Left colon (tissue), 2 donors: Measurements from ENCODE around the gene PFKFB2. TPM values are rescaled to one million over a fixed set of nuclear protein-coding genes. Genes with fewer than 3 reads are reported as not detected.

ENCODE experiments used
- ATAC-seq: fragments of 200-7000 bp; cut with Tn5 transposase; one replicate; pipeline ENCODE4 v1.9.1; 2020; ENCODE audit warnings: mild to moderate bottlenecking, moderate library complexity
- DNase-seq, 2 donors: peaks; one replicate each; pipeline ENCODE4 v3.0.0-alpha.2; 2020
- intact Hi-C, 2 donors: fragments of 100-400 bp; cut with DNase I in 1 of 2; cut with micrococcal nuclease in 1 of 2; formaldehyde crosslinking; loops; one replicate each; pipeline versions ENCODE4 v1.11.2 to v1.14.0; 2022; cut with DNase I, micrococcal nuclease
- total RNA-seq, 2 donors: library from RNA; stranded (reverse); fragmentation: NEBNext Ultra II Directional; extraction: Animal tissue kit (Norgen Biotek cat#: 25700); gene quantifications; one replicate each; pipeline ENCODE4 v1.2.1, GENCODE V29; 2021
- donor health status: DM: no; HTN: no; CAD: no.
- donor health status: DM: yes; HTN: yes; CAD: no.

Gene PFKFB2
- total RNA-seq, 2 donors from 2014 or later: 104 to 117 TPM

DNA sequence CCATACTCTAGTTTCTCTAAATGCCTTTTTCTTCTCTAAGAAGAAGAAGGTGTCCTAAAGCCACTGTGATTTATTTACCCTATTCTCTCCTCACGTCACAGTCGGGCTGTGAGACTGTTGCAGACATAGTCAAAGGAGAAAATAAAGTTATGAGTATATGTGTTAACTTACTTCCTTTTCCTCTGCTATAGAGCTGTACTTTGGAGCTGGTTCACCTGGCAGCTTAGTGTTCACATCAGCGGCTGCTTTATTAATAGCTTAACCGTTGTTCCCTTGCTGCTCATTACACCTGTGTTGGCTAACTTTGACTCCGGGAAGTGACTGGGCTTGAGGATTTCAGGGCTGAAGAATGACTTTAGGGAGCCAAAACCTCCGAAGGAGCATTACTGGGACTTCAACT, 3.6 kb downstream of the PFKFB2 start:
- intact Hi-C loops: no loop called here
- ATAC-seq (peak; percentile 61), DNase-seq (peak; percentile 36 to 65)

- no peak for DNase-seq
- intact Hi-C loops: no loop called here
- no peak for ATAC-seq
Observed at GRCh38 chr1:207058252-207058651, 5.2 kb downstream of the PFKFB2 start.

- intact Hi-C loops: no loop called here
- ATAC-seq (no peak), DNase-seq (no peak)
Observed at GRCh38 chr1:207058878-207059867, 6.1 kb downstream of the PFKFB2 start.

DNA sequence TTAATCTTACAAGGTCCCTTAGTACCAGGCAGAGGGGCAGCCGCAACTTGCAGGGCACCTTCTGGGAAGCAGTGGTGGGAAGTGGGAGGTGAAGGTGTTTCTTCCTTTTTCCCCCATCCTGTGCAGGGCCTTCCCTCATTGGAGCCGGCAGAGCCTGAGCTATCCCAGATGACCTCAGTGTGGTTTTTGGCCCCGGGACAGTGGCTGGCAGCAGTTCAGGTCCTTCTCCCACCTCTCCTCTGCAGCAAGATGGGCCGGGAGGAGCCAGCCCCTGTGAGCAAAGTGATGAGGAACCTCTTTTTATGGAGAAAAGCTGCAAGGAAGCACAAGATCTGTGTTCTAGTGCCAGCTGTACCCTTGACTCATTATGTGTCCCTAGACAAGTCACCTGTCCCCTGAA, 6.8 kb downstream of the PFKFB2 start:
- DNase-seq: no peak
- intact Hi-C loops: no loop called here
- no peak for ATAC-seq

DNA sequence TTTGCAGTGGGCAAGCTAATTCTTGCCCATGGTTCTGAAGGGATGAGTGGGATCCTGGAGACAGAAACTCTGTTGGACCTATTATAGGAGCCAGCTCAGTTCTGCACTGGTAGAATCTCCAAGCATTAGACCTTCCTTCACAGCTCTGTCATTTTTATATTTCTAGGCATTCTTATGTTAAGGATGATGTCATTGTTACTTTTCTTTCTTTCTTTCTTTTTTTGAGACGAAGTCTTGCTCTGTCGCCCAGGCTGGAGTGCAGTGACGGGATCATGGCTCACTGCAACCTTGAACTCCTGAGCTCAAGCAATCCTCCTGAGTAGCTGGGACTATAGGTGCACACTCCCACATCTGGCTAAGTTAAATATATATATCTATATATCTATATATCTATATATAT, 7.5 kb downstream of the PFKFB2 start:
- intact Hi-C loops: no loop called here
- DNase-seq (no peak), ATAC-seq (no peak)

- ATAC-seq (no peak), DNase-seq (no peak)
- intact Hi-C loops: no loop called here
Observed at GRCh38 chr1:207062058-207062457, 9.0 kb downstream of the PFKFB2 start.

DNA sequence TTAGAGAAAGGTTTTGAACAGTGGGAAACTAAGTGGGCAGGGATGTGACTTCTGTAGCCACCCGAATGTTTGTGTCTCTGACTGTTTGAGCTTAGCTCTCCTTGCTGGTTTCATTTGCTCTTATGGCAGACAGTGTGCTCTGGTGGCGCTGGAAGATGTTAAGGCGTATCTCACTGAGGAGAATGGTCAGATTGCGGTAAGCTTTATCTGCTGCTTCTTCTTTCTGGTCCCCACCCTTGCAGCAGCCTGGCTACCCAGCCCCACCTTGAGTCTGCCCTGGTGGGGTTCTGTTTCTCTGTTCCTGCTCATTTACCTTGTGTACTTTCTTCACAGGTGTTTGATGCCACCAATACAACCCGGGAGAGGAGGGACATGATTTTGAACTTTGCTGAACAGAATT, 9.9 kb downstream of the PFKFB2 start:
- intact Hi-C loops: no loop called here
- ATAC-seq (no peak), DNase-seq (no peak)

DNA sequence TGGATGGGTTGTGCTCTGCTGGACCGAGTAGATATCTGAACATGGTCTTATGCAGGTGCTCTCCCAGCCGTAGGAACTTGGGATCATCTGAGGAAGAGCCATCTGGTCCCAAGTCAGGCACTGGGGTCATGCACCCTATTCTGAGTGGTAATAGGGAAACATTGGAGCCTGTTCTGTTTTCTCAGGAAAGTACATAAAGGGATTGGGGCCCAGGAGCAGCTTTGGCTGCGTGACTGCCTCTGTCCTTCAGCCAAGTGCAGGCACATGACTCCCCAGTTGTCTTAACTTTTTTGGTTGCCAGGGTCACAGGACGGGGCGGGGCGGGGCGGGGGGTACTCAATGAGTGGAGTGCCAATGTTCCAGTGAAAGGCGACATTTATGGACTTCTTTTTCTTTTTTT, 11.5 kb downstream of the PFKFB2 start:
- DNase-seq (no peak), ATAC-seq (peak; percentile 8)
- intact Hi-C loops: no loop called here

- DNase-seq (no peak), ATAC-seq (peak; percentile 69)
- intact Hi-C loops: no loop called here
Observed at GRCh38 chr1:207067185-207067584, 14.1 kb downstream of the PFKFB2 start.

DNA sequence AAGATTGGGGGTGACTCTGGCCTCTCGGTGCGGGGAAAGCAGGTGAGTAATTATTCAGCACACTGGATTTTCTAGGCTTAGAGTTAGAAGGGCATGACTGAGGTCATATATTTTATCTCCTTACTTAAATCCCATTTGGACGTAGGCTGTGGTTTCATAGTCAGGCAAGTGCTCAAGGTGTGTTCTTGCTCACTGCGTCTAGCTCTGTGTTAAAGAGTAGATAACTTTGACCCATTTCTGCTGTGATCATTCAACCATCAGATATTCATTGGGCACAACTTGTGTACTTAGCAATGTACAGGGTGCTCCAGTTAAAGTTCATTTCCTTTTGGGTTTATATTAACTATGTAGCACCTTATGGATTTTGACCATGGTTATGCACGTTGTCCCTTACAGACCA, 14.6 kb downstream of the PFKFB2 start:
- DNase-seq: no peak
- peak; percentile 87 for ATAC-seq
- intact Hi-C loops: no loop called here

DNA sequence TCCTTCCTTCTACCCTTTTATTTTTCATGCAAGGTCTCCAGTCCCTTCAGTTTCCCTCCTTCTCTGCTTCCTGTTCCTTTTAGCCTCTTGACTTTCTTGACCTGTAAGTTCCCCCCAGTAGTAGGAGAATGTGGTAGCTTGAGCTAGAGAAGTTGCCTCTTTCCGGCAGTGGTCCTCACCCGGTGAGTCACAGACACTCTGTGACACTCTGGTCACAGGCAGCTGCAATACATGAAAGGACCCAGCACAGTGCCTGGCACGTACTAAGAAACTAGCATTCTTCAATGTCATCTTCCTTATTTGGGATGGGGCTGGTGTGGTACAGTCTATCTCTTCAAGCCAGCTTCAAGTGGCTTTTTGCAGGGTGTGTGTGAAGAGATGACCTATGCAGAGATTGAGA, 16.0 kb downstream of the PFKFB2 start:
- DNase-seq: no peak
- intact Hi-C loops: no loop called here
- no peak for ATAC-seq

GRCh38 chr1:207069858-207070506, 16.9 kb downstream of the PFKFB2 start:
- intact Hi-C loops: no loop called here
- ATAC-seq (no peak), DNase-seq (no peak)

GRCh38 chr1:207070811-207071210, 17.7 kb downstream of the PFKFB2 start:
- ATAC-seq (no peak), DNase-seq (no peak)
- intact Hi-C loops: no loop called here

GRCh38 chr1:207071426-207071825, 18.4 kb downstream of the PFKFB2 start:
- intact Hi-C loops: no loop called here
- DNase-seq (no peak), ATAC-seq (no peak)

GRCh38 chr1:207072233-207072632, 19.2 kb downstream of the PFKFB2 start:
- intact Hi-C loops: no loop called here
- no peak for DNase-seq
- no peak for ATAC-seq

DNA sequence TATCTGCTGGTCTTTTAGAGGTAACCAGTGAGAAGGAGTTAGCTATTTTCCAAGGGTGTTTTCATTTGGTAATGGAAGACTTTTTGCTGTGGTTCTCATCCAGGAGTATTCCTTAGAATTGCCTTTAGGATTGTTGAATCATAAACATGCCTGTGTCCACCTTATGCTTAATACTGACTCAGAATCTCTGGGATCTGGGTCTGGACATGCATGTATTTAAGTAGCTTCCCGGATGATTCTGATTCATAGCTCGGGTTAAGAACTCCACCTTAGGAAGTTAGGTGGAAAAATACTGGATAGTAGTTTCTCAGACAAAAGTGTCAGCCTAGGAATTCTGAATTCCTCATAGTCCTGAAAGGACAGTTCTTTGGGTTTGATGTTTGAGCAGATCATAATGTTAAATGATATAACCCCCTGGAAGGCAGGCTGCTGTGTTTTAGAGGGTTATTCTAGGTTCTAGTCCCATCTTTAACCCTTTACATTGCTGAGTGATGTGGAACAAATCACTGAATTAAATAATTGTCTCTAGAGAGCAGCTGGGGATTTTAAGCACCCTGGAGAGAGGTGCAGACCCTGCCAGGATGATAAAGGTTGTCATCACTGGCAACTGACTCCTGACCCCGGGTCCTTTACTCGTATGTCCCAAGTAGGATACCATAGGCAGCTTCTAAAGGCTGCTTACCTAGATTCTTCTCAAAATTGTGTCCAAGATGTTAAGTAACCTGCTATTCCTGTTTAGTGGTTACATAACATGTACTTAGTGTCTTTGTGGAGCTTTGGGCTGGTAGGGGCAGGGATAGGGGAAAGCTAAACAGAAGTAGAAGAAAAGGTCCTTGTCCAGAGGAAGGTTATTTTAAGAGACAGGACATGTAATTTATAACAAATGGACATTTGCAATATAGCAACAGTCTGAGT, 21.1 kb downstream of the PFKFB2 start:
- intact Hi-C loops: no loop called here
- DNase-seq (no peak), ATAC-seq (no peak)

DNA sequence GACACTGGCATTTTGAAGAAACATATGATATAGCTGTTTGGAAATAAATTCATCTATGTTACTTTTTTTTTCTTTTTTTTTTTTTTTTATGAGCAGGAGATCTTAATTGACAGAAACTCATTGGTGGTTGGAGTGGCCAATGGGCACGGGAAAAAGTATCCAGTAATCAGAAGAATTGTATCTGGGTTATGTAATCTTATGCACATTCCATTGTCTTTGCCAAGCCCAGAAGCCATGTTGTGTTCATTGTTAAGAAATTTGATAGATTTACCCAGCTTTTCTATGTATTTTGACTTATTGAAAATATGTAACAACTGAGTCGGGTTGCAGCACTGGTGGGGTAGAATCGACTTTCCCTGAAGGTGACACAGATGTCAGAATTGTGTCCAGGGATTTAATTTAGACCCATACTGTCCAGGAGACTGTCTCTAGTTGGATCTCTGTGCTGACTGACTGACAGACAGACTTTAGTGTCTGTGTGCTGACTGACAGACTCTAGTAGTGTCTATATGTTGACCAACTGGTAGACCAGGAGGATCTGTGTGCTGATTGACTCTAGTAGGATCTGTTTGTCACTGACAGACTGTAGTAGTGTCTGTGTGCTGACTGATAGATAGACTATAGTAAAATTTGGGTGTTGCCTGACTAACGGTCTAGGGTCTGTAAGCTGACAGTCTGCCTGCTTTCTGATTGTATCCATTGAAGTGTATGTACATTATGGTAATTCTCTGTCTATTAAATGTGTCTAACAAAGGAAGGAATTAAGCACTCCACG, 23.3 kb downstream of the PFKFB2 start:
- no peak for DNase-seq
- peak; percentile 26 for ATAC-seq
- intact Hi-C loops: no loop called here

DNA sequence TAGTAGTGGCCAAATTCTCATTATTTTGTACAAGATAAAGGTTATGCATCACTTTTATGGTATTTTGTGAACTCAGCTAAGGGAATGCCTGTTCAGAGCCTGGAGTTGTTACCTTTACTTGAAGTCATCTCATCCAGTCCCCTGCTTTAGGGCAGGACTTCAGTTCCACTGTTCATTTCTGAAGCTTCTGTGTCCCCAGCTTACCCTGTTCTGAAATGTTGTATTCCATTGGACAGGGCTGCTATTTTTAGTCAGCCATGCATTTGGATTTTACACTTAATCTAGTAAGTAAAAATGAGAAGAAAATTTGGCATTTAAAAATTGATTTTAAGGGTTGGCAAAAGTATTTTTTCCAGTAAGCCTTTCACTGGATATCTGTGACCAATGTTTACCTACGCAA, 23.9 kb downstream of the PFKFB2 start:
- DNase-seq (no peak), ATAC-seq (peak; percentile 3)
- intact Hi-C loops: no loop called here
